ENCODE measurements around the gene APOL4.
A peak's percentile ranks its signal among the peaks of the same experiment; 100 is the strongest.
"Not testable (repeated sequence)": the region's sequence is repeated elsewhere in the genome, so short reads cannot be mapped to it uniquely, and the experiment has no call there.

APOL4 gene

DNA sequence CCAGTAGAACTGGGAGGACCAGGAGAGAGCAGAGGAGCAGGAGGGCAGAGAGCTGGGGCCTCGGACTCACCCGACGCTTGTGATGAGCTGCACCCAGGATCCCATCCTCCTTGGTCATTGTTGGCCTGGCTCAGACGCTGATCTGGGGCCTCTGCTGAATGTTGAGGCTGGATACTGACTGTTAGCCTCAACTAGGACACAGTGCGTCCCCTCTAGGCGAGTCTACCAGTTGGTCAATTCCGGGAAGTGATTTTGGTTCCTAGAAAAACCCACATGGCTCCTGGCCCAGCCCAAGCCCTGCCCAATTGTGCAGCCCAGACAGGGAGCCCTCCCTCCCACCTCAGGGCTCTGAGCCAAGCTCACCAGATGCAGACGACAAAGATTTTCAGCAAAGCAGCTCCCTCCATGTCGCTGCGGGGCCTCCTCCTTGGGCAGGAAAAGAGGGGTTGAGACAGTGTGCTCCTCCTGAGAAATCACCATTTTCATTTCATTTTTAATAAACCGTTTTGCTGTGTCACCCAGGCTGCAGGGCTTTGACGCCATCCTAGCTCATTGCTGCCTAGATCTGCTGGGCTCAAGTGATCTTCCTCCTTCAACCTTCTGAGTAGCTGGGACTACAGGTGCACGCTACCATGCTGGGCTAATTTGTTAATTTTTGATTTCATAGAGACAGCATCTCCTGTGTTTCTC lies at the start of gene APOL4:
TSS of gene APOL4 (minus strand) at position 180 of the 690 bp plus-strand sequence. CDS start at position 105, 75 bp downstream.
- no peak for DNase-seq

GRCh38 chr22:36250292-36250960 lies 48.8 kb upstream of the APOL4 start:
- not testable (repeated sequence) for DNase-seq

DNA sequence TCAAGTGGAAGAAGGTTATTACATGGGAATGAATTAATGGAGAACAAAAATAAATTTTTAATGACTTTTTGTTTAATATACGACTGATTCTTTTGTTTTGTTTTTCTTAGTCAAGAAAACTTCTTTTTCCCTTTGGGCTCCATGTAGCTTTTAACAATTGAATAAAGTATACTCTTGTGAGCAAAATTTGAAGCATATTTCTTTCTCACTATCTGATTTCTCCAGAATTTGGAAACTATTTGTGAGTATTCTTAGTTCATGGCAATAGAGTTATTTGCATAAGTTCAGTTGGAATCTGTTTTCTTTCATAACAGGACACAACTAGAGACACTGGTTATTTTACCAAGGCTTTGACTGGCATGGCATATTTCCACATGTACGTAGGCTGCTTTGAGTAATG lies 47.6 kb upstream of the APOL4 start:
- no peak for DNase-seq

- DNase-seq: no peak
Measured at GRCh38 chr22:36247955-36248354, 46.3 kb upstream of the APOL4 start.

DNA sequence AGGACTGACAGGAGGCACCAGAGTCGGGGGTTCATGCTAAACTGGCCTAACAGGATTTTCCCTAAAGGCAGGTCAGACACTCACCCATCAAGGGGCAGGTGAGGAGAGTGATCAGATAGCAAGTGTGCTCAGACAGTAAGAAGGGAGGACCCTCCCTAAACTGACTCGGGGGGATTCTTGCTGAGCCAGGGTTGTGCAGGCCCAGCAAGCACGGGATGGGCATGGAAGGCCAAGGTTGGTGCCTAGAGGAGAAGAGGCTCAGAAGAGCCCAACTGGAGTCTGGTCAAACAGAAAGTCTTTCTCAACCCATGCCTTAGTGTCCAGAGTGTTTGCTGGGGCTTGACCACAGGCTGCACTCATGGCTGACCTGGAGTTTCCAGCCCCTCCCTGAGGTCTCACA lies 45.1 kb upstream of the APOL4 start:
- DNase-seq: no peak

- no peak for DNase-seq
Measured at GRCh38 chr22:36245805-36246356, 44.3 kb upstream of the APOL4 start.

DNA sequence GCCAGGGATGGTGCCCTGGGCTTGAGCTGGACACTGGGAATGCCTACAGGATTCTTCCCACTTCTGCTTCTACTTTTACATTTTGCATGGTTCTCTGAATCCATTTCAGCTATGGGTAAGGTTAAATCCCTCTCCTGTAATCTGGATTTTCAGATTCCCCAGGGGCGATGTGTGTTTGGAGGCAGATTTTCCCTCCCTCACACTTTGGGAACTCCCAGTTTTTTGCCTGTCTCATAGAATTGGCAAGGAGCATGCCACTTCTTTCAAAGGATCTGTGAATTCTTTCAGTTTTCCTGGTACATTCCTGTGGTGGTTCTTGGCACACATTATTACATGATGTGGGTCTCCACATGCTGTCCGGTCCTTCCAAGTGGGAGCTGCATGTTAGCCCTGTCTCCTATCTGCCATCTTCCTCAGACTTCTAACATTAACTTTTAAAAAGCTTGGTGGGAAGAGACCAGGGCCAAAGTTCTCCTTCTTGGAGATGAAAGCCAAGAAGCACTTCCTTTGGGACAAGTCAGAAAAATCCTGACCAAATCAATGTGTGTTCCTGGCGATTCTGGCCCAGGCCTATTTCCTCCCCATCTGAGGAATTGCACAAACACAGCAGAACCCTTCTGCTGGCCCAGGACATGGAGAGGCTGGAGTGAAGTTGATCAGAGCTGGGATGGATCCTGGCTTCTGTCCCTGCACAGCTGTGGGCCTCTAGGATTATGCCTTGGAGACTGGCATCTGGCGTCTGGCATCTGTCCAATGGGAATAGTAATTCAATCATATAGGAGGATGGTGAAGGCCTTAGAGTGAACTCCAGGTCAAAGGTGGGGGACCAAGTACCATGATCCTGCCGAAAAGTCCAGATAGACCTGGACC lies 43.1 kb upstream of the APOL4 start:
- no peak for DNase-seq

- DNase-seq: no peak
Measured at GRCh38 chr22:36243986-36244385, 42.4 kb upstream of the APOL4 start.

- DNase-seq: peak; percentile 76
Measured at GRCh38 chr22:36239401-36240171, 38.0 kb upstream of the APOL4 start, which contains the start of gene APOL2. Gene APOL2 (minus strand): TSS chr22:36239527. CDS start chr22:36233162, 6,365 bp downstream.

- DNase-seq: no peak
Measured at GRCh38 chr22:36239150-36239400, 37.5 kb upstream of the APOL4 start.

DNA sequence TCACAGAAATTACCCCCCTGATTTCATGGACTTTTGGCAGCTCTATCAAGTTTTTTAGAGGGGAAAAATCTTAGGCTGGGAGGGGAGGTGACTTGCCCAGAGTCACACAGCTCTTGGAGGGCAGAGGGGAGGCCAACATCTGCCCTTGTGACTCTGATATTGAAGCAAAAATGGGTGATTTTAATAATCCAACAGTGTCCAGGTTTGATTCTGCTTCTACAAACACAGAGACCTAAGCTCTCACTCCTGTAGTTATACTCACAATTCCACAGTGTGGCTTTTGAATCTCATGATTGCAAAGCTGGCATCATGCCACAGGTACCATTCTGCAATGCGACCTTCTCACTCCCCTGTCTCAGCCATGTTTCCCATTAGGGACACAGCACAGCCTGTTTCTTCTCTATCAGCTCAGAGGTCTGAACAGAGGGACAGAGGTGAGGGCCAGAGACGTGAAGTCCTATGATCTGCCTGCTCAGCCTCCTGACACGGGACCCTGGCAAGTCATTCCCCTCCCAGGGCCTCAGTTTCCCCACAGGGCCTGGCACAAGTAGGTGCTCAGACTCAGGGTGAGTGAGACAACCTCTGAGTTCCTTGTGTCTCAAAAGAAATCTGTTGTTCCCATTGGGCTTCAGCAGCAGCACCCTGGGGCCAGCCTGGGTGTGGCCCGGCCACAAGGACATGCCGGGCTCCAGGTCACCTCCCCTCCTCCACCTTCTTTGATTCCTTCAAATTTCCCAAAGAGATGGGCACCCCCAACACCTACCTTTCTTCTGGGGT lies 37.0 kb upstream of the APOL4 start:
- DNase-seq: no peak

DNA sequence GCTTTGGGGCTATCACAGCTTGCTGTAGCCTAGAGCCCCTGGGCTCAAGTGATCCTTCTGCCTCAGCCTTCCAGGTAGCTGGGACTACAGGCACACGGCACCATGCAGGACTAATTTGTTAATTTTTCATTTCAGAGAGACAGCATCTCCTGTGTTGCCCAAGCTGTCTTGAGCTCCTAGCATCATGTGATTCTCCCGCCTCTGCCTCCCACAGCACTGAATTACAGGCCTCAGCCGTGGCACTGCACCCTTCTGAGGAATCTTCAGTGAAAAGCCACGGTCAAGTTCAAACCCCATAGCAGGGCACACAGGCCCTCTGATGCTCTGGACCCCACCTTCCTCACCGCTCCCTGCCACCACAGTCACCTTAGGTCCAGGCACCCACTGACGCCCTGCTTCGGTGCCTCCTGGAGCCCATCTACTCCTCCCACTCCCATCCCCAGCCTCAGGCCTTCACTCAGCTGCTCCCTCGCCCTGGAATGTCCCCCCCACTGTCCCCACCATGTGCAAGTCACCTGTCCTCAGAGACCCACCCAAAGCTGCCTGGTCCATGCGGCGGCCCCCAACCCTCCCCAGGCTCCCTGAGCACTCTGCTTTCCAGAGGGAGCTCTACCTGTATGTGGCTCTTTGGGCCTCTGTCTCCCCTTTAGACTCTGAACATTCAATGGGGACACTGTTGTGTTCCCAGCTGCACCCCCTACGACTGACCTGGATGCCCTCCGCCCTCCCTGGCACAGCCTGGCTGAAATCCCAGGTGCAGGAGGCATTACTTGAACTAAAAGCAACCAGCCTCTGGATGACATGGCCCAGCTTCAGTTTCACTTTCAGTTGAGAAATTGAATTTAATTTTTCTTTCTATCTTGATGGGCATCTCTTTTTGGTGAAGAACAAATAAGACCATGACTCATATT lies 36.1 kb upstream of the APOL4 start:
- DNase-seq: no peak

DNA sequence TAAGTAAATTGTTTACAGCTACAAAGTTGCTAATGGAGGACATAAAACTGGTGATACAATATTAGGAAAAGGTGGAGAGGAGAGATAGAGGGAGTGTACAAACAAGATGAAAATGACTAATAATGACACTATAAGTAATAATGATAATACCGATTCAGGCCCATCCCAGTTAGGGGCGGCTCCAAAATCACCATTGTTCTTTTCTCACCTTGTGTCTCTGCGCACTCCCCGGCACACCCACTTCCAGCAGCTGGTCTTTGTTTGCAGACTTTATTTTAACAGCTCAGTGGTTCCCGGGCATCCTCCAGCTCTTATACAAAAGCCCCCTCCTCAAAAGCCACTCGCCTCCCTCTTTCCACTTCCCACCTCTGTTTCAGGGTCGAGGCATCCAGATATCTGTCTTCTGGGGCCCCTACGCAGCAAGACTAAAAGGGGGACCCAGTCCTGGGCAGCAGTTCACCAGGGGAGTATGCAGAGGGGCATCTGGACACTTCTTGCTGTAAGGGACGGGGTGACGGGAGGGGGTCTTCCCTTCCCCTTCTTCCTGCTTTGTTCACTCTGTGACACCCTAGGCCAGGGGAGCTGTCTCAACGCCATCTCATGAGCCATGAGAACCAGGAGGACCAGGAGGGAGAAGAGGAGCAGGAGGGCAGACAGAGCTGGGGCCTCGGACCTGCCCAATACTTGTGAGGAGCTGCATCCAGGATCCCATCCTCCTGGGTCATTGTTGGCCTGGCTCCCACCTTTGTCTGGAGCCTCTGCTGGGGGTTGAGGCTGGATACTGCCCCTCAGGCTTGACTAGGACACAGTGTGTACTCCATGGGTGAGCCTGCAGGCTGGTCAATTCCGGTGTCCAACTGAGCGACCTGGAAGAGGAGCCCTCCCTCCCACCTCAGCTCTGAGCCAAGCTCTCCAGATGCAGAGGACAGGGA lies 35.0 kb upstream of the APOL4 start:
- no peak for DNase-seq

DNA sequence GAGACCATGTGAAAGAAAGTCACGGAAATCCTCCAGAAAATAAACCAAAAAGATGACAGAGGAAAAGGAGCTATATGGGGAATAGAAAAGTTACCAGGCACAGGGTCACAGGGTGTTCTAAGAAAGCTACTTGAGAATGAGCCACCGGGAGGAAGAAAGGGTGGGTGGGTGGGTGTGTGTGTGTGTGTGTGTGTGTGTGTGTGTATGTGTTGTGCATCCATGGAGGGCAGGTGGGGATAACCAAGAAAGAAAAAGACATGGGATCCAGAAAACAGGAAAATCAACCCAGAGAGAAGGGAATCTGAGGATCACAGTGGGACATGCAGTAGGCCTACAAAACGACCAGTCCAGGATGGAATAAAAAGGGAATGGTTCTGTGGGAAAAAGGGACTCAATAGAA lies 34.0 kb upstream of the APOL4 start:
- no peak for DNase-seq

- no peak for DNase-seq
Measured at GRCh38 chr22:36234919-36235318, 33.3 kb upstream of the APOL4 start.

GRCh38 chr22:36234213-36234612 lies 32.6 kb upstream of the APOL4 start:
- DNase-seq: no peak

DNA sequence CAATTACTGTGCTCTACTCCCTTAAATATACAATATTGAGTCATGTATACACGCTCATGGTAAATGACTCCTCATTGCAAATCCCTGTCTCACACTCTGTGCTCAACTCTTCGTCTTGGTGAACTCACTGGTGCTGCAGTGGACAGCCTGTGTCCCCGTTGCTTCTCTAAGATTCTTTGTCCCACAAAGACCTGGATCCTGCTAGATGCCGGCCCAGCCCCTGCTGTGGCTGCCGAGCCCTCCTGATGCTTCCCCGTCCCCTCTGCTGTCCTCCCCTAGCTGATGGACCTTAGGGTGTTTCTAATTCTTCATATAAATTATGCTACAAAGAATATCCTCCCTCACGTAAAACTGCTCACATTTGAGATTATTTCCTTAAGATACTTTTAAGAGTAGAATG lies 32.2 kb upstream of the APOL4 start:
- no peak for DNase-seq

- no peak for DNase-seq
Measured at GRCh38 chr22:36232715-36233401, 31.2 kb upstream of the APOL4 start.

DNA sequence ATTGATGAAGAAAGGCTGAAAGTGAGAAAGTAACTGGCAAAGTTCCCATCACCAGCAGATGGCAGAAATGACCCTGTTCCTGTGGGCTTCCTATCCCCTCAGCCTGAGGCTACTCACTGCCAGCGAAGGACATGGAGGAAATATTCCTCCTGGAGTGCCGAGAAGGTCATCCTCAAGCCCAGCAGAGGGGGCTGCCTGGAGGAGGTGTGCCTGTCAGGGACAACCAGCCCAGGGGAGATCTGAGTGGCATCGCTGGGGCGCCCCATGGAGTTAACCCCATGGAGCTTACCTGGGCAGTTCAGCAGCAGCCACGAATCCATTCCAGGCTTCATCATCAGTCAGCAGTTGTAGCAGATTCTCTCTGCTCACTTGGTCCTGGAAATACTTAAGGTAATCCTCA lies 29.4 kb upstream of the APOL4 start:
- DNase-seq: not testable (repeated sequence)
